ENCODE data around the gene KRTAP5-2. TPM values are rescaled to one million over a fixed set of nuclear protein-coding genes. Genes with fewer than 3 reads are reported as not detected.
A peak's percentile ranks its signal among the peaks of the same experiment; 100 is the strongest.

Gene KRTAP5-2
- total RNA-seq, 1 donor from 2014 or later: not detected

DNA sequence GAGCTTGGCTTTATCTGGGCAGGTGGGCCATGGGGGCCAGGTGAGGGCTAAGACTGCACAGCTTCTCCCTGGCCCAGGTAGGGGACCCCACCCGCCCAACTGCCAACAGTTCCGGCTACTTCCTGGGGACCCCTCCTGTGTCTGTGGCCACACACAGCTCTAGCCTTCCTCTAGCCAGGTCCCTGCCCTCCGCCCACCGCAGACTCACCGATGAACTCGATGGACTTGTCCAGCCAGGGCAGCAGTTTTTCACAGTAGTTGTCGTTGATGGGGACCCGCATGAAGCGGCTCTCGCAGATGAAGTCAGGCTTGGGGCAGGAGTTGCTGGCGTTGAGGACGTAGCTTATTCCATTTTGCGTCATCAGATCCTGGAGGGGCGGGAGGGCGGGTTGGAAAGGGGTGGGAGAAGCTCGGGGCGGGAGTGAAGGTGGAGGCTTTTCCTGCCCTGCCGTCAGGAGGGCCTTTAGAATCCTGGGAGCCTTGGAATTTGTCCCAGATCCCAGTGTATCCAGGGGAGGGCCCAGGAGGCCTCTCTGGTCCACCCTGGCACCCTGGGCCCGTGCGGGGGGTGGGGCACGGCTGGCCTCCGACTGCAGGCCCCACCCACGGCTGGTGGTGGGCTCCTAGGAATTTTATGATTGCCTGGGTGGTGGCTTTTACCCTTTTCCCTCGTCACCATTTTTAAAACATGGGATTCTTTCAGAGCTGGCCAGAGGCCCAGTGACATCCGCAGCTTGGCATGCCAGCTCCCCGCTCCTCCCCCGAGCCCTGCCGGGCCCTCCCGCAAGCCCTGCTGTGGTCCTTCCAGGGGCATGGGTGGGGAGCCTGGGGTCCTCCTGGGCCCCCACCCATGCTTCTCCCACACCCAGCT is 40.0 kb downstream of the KRTAP5-2 start:
- intact Hi-C loops (cut with DNase I): loop anchor here (1.0 to 10.0 kb wide), 2 partner anchors 10 to 713 kb away; partner anchors contain the start of genes POLR2L and TSPAN4
- TF ChIP-seq, protein P1, sequence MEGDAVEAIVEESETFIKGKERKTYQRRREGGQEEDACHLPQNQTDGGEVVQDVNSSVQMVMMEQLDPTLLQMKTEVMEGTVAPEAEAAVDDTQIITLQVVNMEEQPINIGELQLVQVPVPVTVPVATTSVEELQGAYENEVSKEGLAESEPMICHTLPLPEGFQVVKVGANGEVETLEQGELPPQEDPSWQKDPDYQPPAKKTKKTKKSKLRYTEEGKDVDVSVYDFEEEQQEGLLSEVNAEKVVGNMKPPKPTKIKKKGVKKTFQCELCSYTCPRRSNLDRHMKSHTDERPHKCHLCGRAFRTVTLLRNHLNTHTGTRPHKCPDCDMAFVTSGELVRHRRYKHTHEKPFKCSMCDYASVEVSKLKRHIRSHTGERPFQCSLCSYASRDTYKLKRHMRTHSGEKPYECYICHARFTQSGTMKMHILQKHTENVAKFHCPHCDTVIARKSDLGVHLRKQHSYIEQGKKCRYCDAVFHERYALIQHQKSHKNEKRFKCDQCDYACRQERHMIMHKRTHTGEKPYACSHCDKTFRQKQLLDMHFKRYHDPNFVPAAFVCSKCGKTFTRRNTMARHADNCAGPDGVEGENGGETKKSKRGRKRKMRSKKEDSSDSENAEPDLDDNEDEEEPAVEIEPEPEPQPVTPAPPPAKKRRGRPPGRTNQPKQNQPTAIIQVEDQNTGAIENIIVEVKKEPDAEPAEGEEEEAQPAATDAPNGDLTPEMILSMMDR (IDR thresholded peaks at IDR 0.05): no peak
- Histone ChIP-seq H3K4me3 (peak overlapping the region; percentile 32 to 47), H3K27me3 (no peaks in the 10 kb centered on the region), H3K4me1 (peaks cover 20 to 42% of the 10 kb centered on the region in 2 donors), H3K36me3 (peaks cover 30 to 36% of the 10 kb centered on the region in 2 donors), H3K9me3 (no peaks in the 10 kb centered on the region), H3K27ac (peak overlapping the region; percentile 93 to 98)
- DNase-seq (ENCODE audit: low spot score in 2 of 2): peak; percentile 43 to 91

DNA sequence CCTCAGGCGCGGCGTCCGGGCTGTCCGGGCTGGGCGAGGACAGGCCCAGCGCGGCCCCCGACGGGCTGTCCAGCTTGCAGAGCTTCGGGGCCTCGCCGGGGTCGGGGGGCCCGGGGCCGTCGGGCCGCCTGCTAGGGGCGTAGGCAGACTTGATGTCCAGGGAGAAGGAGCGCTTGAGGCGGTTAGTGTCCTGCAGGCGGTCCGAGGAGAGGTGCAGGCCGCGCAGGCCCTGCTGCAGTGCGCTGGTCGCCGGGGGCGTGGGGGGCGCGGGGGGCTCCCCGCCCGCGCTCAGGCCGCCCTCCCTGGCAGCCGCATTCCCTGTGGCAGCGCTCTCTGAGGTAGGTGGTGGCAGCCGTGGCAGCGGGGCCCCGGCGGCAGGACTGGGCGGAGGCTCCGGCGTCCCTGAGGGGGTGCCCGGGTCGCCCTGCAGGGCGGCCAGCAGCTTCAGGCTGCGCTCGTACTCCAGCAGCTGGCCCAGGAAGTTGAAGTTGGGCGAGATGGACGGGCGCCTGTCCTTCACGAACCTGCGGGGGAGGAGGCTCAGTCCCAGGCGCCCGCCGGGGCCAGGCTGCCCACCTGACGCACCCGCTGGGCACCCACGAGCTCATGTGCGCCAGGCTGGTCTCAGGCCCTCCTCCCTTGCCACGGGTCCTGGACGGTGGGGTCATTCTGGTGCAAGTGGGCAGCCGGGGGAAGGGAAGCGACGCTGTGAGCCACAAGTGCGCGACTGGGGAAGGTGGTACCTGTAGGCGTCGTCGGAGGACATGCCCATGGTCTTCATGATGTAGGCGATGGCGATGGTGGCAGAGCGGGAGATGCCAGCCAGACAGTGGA is 40.8 kb downstream of the KRTAP5-2 start:
- no peak for DNase-seq (ENCODE audit: low spot score in 2 of 2)
- H3K4me3 ChIP-seq: peak overlapping the region; percentile 32 to 47

DNA sequence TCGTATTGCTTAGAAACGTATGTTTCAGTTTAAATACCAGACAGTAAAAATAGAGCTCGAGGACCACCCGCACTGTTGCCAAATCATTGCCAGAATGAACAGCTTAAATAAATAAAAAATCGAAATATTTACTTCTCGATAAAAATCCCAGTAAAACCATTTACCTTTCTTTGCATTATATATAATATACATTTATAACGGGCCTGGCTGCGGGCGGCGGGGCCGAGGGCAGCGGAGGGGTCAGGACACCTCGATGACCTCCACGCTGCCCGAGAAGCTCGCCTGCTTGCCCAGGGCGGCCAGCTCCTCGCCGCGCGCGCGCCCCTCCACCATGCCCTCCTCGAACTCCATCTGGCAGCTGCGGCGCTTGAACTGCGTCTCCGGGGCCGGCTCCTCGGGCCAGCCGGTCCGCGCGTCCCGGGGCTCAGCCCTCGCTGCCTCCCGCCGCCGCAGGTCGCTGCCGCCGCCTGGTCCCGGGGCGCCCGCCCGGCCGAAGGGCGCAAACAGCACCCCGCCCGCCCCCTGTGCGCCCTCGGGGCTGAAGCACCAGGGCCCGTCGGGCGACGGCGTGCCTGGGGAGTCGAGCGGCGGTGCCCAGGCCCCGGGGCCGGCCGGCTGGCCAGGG is 41.7 kb downstream of the KRTAP5-2 start:
- Histone ChIP-seq H3K27me3 (no peaks in the 10 kb centered on the region), H3K9me3 (no peaks in the 10 kb centered on the region), H3K36me3 (peaks cover 21 to 30% of the 10 kb centered on the region in 2 donors), H3K27ac (peak overlapping the region in 1 of 2 donors; percentile 44), H3K4me3 (no peak overlapping the region), H3K4me1 (peaks cover 25 to 52% of the 10 kb centered on the region in 2 donors)
- DNase-seq (ENCODE audit: low spot score in 2 of 2): no peak
- intact Hi-C loops (cut with DNase I): loop anchor here (10.0 kb wide), 1 partner anchor 712 kb away; the partner anchor contains the start of genes POLR2L and TSPAN4
- TF ChIP-seq, protein P1 (IDR thresholded peaks at IDR 0.05): no peak

More for the DNA sequence above, 40.8 kb downstream of the KRTAP5-2 start:
- H3K27ac ChIP-seq: peak overlapping the region; percentile 93 to 98
- TF ChIP-seq, protein P1 (IDR thresholded peaks at IDR 0.05): no peak
- H3K27me3 ChIP-seq: no peaks in the 10 kb centered on the region
- H3K4me1 ChIP-seq: peaks cover 25 to 51% of the 10 kb centered on the region in 2 donors
- peaks cover 23 to 30% of the 10 kb centered on the region in 2 donors for H3K36me3 ChIP-seq
- intact Hi-C loops (cut with DNase I): loop anchor here (10.0 kb wide), 1 partner anchor 712 kb away; the partner anchor contains the start of genes POLR2L and TSPAN4
- H3K9me3 ChIP-seq: no peaks in the 10 kb centered on the region

DNA sequence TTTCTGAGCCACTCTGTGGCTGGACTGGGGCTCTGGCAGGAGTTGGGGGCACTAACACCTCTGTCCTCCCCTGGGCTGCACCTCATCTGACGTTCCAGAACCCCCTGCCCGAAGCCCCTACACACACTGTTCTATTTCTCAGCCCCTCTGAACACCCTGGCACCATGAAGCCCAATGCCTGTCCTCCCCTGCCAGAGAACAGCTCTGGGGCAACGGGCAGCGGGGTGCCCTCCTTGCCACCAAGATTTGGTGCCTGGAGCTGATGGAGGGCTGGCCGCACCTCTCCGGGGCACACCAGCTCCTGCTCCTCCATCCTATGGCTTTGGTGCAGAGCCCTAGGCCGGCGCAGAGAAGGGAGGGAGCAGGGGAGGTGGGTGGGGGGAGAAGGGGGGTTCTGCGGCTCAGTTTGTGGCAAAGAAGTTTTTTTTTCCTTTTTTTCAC is 42.4 kb downstream of the KRTAP5-2 start:
- H3K4me3 ChIP-seq: no peak overlapping the region
- intact Hi-C loops (cut with DNase I): loop anchor here (10.0 kb wide), 1 partner anchor 711 kb away; the partner anchor contains the start of genes POLR2L and TSPAN4
- peaks cover 25 to 52% of the 10 kb centered on the region in 2 donors for H3K4me1 ChIP-seq
- peak overlapping the region; percentile 44 to 56 for H3K27ac ChIP-seq
- H3K9me3 ChIP-seq: no peaks in the 10 kb centered on the region
- H3K27me3 ChIP-seq: no peaks in the 10 kb centered on the region
- DNase-seq (ENCODE audit: low spot score in 2 of 2): no peak
- TF ChIP-seq, protein P1 (IDR thresholded peaks at IDR 0.05): no peak
- peaks cover 14 to 23% of the 10 kb centered on the region in 2 donors for H3K36me3 ChIP-seq

Data from ascending aorta (tissue), 2 donors.